HL-60 (cell line): ENCODE data around the gene FASTK.

Source experiments
- CTCF ChIP-seq: IDR thresholded peaks from one replicate; pipeline ENCODE4 v1.5.1; 2011; ENCODE audit warnings: low read length, control low read depth, inconsistent platforms; ENCODE audit not compliant: insufficient read depth
- GABPA ChIP-seq: IDR thresholded peaks from 2 replicates; pipeline ENCODE4 v1.6.1; 2012; ENCODE audit warnings: low read depth
- SPI1 ChIP-seq: IDR thresholded peaks from 2 replicates; pipeline ENCODE4 v1.6.1; 2012; ENCODE audit warnings: low read depth, mild to moderate bottlenecking, borderline replicate concordance
- TF ChIP-seq, protein P1 (sequence below): IDR thresholded peaks from 2 replicates; pipeline ENCODE4 v1.6.1; 2012; ENCODE audit warnings: low read depth; ENCODE audit not compliant: insufficient replicate concordance

GRCh38 chr7:151056283-151056665 lies 24.3 kb downstream of the FASTK start:
- TF ChIP-seq CTCF (no peak), SPI1 (no peak), GABPA (no peak)
- TF ChIP-seq, protein P1, sequence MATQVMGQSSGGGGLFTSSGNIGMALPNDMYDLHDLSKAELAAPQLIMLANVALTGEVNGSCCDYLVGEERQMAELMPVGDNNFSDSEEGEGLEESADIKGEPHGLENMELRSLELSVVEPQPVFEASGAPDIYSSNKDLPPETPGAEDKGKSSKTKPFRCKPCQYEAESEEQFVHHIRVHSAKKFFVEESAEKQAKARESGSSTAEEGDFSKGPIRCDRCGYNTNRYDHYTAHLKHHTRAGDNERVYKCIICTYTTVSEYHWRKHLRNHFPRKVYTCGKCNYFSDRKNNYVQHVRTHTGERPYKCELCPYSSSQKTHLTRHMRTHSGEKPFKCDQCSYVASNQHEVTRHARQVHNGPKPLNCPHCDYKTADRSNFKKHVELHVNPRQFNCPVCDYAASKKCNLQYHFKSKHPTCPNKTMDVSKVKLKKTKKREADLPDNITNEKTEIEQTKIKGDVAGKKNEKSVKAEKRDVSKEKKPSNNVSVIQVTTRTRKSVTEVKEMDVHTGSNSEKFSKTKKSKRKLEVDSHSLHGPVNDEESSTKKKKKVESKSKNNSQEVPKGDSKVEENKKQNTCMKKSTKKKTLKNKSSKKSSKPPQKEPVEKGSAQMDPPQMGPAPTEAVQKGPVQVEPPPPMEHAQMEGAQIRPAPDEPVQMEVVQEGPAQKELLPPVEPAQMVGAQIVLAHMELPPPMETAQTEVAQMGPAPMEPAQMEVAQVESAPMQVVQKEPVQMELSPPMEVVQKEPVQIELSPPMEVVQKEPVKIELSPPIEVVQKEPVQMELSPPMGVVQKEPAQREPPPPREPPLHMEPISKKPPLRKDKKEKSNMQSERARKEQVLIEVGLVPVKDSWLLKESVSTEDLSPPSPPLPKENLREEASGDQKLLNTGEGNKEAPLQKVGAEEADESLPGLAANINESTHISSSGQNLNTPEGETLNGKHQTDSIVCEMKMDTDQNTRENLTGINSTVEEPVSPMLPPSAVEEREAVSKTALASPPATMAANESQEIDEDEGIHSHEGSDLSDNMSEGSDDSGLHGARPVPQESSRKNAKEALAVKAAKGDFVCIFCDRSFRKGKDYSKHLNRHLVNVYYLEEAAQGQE = no peak
